IPS DF 4.7 (cell line): ENCODE measurements around the gene SLC23A1.
"Not testable (repeated sequence)": the region's sequence is repeated elsewhere in the genome, so short reads cannot be mapped to it uniquely, and the experiment has no call there.

Experiments
- DNase-seq: peaks from one replicate; pipeline ENCODE4 v3.0.0-alpha.2; 2013; ENCODE audit warnings: low spot score; ENCODE audit errors: extremely low read depth

SLC23A1 gene

DNA sequence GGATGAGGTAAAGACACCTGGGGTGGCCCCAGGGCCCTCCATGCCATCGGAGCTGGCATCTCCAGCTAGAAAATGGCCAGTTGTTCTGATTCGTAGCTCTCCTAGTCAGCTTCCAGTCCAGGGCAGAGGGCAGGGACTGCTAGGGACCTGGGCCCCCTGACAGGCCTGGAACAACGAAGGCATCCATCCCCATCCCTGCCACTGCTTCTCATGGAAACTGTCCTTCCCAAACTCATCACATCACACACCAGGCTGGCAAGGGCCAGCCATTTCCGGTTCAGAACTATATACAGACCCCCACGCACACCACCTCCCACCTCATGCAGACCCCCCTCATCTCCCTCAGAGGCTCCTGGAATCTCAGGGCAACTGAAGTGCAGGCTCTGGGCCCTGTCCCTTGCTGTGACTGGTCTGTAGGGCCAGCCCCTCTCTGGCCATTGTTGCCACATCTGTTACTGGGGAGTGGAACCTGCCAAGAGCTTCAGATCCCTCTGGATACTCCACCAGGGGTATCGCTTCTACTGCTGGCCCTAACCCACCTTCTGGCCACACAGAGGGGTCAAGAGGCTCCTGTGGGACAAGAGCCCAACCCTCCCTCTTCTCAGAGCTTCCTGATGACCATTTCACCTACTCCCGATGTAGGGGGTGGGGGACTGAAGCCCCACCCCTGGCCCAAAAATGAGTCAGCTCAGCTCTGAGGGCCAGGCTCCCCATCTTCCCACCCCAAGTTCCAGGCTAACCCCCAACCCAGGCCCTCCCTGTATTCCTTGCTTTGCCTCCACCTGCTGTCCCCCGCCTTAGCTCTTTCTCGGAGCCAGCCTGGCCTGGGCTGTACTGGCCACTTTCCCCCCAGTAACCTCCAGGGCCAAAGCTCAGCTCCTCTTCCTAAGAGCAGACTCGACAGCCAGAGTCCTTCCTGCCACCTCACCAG, 7.8 kb upstream of the SLC23A1 start:
- no peak for DNase-seq

DNA sequence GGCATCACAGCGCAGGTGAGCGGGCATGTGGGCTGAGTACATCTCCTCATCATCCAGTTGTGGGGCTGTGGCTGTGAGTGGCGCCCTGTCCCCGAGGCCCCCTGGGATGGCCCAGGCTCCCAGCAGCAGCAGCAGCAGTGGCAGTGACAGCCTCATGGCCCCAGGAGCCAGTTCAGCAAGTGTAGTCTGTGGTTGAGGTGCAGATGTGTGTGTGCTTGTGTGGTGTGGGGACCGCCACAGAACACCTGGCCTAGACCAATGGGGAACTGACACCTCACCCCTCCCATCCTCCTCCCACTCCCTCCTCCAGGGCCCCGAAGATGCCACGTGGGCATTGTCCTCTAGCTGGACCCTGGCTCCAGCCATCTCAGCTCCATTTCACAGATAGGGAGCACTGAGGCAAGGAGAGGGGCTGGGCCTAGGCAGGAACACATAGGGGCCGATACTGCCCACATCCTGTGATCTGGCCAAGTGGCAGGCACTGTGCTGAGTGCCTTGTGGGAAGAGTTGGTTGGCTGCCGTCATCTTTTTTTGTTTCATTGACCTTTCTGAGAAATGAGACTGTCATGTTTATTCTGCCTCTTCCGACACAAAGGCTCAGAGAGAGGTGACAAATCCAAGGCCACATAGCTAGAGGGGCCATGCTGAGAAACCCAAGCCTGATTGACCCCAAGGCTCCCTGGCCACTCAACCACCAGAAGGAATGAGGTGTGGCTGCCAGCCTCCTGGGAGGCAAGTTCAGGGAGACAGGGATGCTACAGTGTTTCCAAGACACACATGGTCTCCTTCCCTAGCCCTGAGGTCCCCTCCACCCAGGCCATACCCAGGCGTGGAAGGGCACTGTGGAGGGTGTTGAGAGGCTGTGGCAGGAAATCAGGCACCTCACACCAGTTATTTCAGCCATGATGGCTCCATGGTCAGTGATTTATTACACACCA, 6.9 kb upstream of the SLC23A1 start, which contains the start of gene MZB1:
TSS of gene MZB1 (minus strand) at position 213 of the 938 bp plus-strand sequence. CDS start at position 156, 57 bp downstream.
- DNase-seq: no peak

DNA sequence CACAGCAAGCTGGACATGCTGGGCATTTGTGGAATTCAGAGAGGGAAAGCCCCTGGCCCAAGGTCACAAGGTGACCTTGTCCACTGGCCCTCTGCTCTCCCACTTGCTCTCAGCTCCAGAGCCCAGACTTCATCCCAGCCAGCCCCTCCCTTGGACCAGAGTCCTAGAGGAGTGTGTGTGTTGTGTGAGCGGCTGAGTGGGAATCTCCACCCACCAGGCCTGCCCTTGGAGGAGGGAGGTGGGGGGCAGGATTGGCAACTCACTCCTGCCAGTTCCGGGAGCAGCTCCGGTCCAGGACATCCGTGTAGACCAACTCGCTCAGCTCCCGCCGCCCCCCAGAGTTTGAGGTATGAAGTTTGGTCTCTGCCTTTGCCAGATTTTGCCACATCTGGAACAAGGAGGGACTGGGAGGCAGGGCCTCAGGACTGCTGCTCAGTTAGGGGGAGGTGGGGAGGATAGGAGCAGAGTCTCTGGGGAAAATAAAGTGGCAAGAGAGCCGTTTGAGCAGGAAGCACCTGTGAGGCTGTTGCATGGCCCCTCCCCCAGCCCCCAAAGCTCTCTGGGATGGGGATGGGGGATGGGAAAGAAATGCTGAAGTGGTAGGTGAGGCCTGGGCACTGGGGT, 5.2 kb upstream of the SLC23A1 start:
- DNase-seq: no peak

DNA sequence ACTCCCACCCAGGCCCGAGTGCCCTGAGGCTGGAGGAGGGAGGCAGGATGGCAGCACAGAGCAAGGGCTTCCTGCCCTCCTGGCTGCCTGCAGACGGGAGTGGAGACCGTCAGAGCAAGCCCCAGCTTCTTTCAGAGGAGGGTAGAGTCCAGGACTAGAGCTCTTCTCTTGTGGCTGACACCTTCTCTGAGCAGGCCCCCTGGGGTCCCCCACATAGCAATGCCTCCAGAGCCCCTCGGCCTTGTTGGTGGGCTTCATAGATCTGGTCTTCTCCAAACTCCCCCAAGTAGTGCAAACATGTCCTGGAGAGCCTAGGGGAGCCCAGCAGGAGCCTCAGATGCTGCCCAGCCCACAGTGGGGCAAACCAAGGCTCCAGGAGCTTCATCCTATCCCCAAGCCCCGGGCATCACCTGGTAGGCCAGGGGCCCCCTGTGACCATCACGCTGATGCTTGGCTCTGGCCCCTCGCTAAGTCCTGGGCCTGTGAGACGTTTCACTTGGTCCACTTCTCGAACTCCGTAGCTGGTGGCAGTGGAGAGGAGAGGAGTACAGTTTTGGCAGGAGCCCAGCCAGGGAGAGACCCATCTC, 4.6 kb upstream of the SLC23A1 start:
- no peak for DNase-seq

DNA sequence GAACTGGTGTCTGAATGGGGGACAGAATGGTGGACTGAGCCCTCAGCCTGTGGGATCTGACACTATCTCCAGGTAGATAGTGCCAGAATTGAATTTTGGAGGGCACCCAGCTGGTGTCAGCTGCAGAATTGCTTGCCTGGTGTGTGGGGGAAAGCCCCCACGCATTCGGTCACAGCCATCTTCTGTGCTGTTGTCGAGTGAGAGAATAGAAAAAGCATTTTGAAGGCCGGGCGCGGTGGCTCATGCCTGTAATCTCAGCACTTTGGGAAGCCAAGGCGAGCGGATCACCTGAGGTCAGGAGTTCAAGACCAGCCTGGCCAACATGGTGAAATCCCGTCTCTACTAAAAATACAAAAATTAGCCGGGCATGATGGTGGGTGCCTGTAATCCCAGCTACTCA, 3.9 kb upstream of the SLC23A1 start:
- not testable (repeated sequence) for DNase-seq

DNA sequence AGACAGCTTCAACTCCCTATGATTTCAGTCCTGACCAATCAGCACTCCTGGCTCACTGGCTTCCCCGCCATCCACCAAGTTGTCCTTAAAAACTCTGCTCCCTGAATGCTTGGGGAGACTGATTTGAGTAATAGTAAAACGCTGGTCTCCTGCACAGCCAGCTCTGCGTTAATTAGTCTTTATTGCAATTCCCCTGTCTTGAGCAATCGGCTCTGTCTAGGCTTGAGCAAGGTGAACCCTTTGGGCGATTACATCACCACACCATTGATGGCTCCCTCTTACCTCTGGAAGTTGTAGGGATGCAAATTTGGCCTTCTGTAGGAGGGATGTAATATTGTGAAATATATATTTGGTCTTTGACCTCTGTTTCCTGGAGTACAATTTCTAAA, 2.9 kb upstream of the SLC23A1 start:
- no peak for DNase-seq

DNA sequence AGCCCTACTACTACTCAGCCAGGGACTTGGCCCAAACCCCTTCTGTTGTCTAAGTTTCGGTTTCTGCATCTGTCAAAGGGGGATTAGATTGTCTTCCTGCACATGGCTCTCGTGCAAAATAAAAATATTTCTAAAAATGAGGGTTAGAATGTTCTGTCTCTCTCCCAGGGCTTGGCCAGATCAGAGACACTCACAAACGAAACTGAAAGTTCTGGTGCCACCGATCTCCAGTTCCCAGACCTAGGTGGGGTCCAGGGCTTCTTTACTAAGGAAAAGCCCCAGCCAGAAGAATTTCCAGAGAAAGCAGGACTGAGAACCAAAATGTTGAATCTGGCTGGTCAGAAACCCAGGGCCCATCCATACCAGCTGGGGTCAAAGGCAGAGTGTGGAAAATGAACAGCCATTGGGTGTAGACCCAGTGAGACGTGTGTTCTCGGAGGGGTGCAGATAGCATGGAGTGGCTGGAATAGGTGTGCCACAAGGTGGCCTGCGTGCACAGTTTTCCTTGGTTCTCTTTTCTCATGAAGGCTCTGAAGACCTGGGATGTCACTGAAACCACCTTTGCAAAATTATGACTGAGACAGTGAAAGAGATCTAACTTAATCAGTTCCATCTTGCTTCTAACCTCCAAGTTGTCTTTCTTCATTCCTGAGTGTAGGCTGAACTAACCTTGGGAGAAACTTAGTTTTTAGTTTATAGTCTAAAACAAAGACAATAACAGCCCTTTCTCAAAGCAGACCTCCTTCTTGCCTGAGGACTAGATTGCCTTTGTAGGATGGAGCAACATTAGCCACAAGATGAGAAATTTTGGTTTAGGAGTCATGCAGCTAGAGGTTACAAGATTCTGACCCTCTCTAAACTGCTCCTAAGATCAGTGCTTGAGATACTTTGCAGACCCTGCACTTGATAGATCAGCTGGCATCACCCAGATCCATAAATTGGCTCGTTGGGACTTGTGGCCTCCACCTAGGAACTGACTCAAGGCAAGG, 2.3 kb upstream of the SLC23A1 start:
- DNase-seq: no peak

DNA sequence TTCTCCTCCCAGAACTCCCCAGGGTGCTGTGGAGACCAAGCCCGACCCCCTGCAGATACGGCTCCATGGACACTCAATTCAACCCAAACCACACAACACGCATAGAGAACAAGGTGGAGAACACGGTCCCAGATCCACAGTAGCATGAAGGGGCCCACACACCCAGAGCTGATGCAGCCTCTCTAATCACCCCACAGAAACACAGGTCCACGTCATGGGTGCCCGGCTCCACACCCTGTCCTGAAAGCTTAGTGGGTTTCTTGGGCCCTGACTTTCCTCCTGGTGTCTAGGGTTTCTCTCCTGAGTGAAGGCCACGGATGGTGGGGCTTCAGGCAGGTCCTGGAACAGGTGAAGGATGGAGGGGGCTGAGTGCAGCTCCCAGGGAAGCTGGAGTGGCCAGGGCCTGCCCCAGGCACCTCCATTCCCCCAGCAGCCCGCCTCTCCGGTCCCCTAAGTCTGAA, 1.5 kb upstream of the SLC23A1 start:
- no peak for DNase-seq

DNA sequence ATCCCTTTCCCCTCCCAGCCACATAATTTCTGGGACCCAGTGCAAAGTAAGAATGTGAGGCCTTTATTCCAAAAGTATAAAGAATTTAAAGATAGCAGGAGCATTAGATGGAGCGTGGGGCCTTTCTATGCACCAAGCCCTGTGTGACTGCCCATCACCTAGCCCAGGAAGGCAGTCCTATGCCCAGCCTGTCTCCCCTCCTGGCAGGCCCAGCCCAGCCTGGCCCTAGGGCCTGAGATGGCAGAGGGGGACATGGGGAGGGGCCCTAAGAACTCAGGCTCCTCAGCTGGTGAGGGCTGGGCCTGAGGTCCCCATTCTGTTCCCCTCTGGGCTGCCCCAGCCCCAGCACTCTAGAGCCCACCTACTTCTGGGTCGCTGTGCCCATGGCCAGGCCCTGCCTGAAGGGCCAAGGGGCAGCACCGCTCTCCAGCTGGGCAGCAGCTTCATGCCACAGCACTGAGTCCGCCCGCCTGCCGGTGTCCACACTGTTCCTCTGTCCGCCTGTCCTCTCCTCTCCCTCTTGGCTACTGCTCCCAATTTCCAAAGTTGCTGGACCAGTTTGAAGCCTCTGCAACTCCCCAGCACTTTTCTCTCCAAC, 995 bp upstream of the SLC23A1 start:
- no peak for DNase-seq

DNA sequence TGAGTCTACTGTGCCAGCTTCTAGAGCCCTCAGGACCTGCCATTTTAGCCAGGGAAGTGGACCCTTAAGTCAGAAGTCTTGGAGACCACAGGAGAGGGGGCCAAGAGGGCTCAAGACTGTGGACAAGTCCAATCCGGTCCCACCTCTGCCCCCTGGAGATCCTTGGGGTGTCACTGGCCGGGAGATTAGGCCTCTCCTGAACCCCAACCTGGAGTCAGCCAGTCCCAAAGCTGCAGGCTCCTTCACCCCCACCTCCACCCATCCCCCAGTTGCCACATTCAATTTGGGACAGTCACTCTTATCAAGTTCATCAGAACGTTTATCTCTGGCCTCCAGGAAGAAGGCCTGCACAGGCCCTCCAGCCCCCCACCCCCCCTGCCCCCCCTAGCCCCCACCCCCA, 290 bp downstream of the SLC23A1 start:
- no peak for DNase-seq

DNA sequence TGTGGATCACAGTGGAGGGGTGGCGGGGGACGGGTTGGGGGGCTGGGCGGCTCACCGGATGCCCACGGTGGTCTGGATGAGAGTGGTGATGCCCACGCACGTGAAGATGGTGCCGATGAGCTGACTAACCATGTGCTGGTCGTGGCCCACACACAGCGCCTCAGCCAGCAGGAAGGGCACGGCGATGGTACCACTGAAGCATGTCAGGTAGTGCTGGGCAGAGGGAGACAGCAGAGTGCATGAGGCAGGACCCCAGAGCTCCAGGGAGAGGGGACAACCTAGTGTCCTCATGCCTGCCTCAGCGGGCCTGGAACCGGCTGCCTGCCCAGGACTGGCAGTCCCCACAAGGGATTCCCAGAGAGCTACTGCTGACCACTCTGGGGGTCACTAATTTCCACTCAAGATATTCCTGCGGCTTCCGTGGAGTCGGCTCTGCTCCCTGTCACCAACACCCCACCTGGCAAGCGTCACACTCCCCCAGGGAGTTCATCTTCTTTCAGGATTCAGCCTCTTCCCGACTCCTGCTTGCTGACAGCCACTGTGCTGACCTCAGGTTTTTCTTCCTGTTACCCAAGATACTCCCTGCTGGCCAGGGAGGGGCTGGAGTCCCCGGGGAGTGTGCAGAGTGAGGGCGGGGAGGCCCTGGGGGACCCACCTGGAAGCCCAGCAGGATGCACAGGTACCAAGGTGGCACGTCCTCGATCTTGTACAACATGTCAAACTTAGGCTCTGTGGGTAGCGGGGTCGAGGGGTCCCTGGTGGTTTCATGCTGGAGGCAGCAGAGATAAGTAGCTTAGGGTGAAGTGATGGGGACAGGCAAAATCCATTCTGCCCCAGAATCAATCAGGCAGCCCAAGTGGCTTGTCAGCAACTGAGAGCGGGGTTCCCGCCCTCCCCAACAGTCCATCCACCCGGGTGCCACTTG, 998 bp downstream of the SLC23A1 start:
- no peak for DNase-seq

DNA sequence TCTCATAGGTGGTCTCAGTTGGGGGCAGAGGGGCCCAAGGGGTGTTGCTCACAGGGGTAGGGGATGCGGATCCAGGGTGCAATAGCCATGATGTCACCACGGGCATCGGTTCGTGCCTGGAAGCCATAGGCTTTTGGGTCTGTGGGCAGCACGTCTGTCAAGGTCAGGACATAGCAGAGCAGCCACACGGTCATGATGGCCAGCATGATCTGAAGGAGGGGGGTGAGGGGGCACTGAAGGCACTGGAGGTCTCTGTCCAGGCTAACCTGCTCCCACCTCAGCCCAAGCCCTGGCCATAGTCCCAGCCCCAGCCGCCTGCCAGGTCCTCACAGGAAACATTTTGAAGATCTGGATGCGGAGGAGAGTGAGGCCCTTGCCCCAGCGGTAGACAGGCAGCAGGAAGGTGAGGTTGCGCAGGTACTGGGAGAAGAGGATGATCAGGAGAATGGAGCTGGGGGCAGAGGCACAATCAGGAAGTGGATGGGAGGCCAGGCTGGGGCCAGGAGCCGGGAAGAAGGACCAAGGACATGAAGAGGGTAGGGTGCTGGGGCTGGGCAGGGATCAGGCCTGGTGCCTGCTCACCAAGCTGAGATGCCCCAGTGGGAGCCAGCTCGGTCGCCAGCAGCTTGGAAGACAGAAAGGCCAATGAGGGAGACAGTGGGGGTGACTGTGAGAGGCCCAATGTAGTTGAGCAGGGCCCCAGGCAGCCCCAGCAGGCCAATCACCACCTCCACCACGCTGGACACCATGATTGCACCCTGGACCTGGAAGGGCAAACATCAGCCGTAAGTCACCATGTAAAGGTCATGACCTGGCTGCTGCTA, 3.3 kb downstream of the SLC23A1 start:
- DNase-seq: no peak

DNA sequence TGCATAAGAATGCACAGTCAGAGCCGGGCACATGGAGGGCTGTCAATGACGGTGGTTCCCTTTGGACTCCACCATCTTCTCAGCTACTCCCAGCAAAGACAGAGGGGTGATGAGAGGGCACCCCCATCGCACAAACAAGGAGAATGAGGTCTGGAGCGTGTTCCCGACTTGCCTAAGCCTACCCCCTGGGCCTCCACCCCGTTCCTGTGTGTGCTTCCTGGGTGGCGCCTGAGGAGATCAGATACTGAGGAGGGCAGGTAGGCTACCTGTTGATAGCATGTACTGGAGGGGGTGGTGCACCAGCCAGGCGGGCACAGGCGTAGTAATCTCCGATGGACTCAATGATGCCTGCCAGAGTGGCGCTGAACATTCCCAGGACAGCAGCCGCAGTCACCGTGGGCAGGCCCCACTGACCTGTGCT, 4.1 kb downstream of the SLC23A1 start:
- no peak for DNase-seq

DNA sequence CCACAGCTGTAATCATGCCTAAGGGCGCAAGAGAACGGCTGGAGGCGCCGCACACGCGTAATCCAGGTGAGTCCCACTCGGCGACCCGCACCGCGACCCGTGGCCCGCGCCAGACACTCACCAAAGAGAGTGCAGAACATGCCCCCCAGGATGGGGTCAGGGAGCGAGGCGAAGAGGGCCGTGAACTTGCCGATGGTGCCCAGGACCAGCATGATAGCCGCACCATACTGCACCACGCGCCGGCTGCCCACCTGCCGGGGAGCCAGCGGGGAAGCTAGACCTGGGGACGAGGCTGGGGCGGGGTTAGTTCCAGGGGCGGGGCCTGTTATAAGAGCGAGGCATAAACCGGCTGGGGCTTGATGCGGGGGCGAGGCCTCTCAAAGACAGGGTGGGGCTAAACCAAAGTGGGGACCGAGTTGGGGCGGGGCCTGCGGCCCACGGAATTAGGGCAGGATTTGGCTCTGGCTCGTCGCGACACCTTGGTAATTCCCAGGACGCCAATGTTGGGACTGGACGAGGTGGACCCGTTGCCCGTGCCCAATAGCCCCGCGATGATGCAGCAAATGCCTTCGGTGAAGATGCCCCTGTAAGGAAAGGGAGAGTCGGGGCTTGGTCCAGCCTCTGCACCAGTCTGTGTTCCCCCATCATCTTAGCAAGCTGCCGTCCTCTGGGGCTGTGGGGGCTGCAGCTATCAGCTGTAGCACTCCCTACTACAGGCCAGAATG, 4.8 kb downstream of the SLC23A1 start:
- no peak for DNase-seq

DNA sequence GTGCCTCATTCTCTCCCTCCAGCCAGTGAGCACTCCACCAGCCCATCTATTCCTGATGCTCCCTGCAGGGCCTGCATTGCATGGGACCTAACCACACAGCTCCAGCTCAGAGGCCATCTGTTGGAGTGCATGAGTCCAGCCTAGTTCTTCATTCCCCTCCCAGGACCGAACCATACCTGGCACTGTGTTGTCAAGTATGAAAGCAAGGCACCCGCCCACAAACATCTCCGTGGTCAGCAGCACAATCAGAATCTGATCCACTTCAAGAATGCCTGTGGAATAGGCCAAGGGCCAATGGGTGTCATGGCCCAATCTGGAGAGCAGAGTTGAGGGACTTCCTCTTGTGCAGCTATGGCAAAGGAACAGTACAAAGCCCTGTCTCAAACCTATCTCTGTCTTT, 5.9 kb downstream of the SLC23A1 start:
- DNase-seq: no peak

DNA sequence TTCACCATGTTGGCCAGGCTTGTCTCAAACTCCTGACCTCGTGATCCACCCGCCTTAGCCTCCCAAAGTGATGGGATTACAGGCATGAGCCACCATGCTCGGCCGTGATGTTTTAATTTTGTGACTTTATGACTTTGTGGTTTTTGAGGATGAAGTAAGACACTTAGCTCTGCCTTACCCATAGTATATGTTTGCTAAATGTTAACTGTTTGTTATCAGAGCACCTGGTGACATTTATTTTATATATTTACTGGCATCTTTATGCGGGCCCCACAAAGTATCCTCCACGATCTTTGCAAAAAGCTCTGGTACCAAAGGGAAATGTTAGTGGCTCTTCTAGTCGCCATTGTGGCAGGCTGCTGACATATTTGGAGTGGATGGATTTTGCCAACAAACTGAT, 6.7 kb downstream of the SLC23A1 start:
- DNase-seq: no peak

DNA sequence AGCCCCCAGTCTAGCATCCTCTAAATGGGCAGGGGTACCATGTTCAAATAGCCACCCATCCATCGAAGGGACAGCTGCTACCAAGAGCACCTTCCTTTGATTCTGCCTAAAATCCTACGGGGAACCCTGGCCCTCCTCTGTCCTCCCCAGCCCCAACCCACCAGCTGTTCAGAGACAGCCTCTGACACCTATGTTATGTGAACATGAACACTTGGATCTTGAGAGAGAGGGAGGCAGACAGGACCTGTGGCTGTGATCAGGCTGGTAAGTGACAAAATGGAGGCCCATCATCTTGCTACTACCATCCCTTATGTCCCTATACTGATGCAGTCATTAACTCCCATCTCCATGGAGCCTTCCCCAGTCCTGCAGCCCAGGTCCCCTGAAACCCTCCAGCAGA, 8.2 kb downstream of the SLC23A1 start:
- DNase-seq: no peak
